GM12878 (cell line): ENCODE results near the gene C17orf50.

Experiments used
- EZH2 ChIP-seq: IDR thresholded peaks from 2 replicates; pipeline ENCODE4 v1.6.1; 2012; ENCODE audit warnings: low read depth, mild to moderate bottlenecking, control low read depth, inconsistent platforms, low read length, borderline replicate concordance; ENCODE audit not compliant: control insufficient read depth
- GATAD2B ChIP-seq: fragments of 450-650 bp; conservative IDR thresholded peaks from 2 replicates; pipeline ENCODE4 v1.6.1; 2017; ENCODE audit warnings: low read depth, mild to moderate bottlenecking, moderate library complexity
- HDGF ChIP-seq: fragments of 450-650 bp; IDR thresholded peaks from 2 replicates; pipeline ENCODE4 v1.6.1; 2016; ENCODE audit warnings: antibody characterized with exemption
- KDM1A ChIP-seq: fragments of 200-600 bp; sonication (generic); IDR thresholded peaks from 2 replicates; pipeline ENCODE4 v1.6.1; 2016; ENCODE audit warnings: borderline replicate concordance
- POLR2A ChIP-seq: IDR thresholded peaks from 2 replicates; pipeline ENCODE4 v1.6.1; 2011; ENCODE audit warnings: low read depth, mild to moderate bottlenecking, low read length
- RAD21 ChIP-seq: IDR thresholded peaks from 2 replicates; pipeline ENCODE4 v1.6.1; 2011; ENCODE audit warnings: mild to moderate bottlenecking, low read depth, low read length, moderate library complexity; ENCODE audit not compliant: insufficient read depth
- YY1 ChIP-seq: IDR thresholded peaks from 2 replicates; pipeline ENCODE4 v1.6.1; 2011; ENCODE audit warnings: low read depth, mild to moderate bottlenecking, low read length
- TF ChIP-seq, protein P1 (sequence below), 3 experiments: IDR thresholded peaks in 2 of 3; conservative IDR thresholded peaks in 1 of 3; 2 replicates each; pipeline ENCODE4 v1.5.1; 2011; ENCODE audit warnings: low read depth in 3 of 3, low read length in 3 of 3, mild to moderate bottlenecking in 3 of 3, control low read depth in 2 of 3, moderate library complexity in 2 of 3, inconsistent platforms in 1 of 3, mixed read lengths in 1 of 3; ENCODE audit not compliant: control insufficient read depth in 2 of 3, insufficient read depth in 1 of 3; ENCODE audit errors: extremely low read depth in 1 of 3
- TF ChIP-seq, protein P2 (sequence below): IDR thresholded peaks from 2 replicates; pipeline ENCODE4 v1.6.1; 2011; ENCODE audit warnings: mild to moderate bottlenecking, low read depth, low read length, moderate library complexity; ENCODE audit not compliant: insufficient replicate concordance

- TF ChIP-seq GATAD2B, result no peak
- no peak for TF ChIP-seq YY1
- TF ChIP-seq, protein P1, sequence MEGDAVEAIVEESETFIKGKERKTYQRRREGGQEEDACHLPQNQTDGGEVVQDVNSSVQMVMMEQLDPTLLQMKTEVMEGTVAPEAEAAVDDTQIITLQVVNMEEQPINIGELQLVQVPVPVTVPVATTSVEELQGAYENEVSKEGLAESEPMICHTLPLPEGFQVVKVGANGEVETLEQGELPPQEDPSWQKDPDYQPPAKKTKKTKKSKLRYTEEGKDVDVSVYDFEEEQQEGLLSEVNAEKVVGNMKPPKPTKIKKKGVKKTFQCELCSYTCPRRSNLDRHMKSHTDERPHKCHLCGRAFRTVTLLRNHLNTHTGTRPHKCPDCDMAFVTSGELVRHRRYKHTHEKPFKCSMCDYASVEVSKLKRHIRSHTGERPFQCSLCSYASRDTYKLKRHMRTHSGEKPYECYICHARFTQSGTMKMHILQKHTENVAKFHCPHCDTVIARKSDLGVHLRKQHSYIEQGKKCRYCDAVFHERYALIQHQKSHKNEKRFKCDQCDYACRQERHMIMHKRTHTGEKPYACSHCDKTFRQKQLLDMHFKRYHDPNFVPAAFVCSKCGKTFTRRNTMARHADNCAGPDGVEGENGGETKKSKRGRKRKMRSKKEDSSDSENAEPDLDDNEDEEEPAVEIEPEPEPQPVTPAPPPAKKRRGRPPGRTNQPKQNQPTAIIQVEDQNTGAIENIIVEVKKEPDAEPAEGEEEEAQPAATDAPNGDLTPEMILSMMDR (IDR thresholded peaks at IDR 0.05 in 2 of 3, conservative IDR thresholded peaks at IDR 0.05 in 1 of 3; ENCODE audit: control insufficient read depth in 2 of 3, extremely low read depth in 1 of 3, insufficient read depth in 1 of 3, low read depth in 3 of 3, low read length in 3 of 3), result no peak
- no peak for TF ChIP-seq KDM1A
- TF ChIP-seq HDGF, result no peak
- no peak for TF ChIP-seq RAD21
- no peak for TF ChIP-seq EZH2
- no peak for TF ChIP-seq POLR2A
- TF ChIP-seq, protein P2, sequence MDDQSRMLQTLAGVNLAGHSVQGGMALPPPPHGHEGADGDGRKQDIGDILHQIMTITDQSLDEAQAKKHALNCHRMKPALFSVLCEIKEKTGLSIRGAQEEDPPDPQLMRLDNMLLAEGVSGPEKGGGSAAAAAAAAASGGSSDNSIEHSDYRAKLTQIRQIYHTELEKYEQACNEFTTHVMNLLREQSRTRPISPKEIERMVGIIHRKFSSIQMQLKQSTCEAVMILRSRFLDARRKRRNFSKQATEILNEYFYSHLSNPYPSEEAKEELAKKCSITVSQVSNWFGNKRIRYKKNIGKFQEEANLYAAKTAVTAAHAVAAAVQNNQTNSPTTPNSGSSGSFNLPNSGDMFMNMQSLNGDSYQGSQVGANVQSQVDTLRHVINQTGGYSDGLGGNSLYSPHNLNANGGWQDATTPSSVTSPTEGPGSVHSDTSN, result no peak
Measured at GRCh38 chr17:35766489-35766877, 5.8 kb downstream of the C17orf50 start.
